ENCODE results near the gene RAPH1. TPM values are rescaled to one million over a fixed set of nuclear protein-coding genes. Genes with fewer than 3 reads are reported as not detected.

The RAPH1 gene
- total RNA-seq, 1 donor from 2014 or later, result 21.7 TPM

- Mint-ChIP-seq H3K9me3 (ENCODE audit: low read depth) (peaks cover 7% of the 10 kb centered on the region), H3K4me1 (ENCODE audit: low read depth) (peaks cover 11% of the 10 kb centered on the region), H3K27ac (no peak overlapping the region), H3K36me3 (ENCODE audit: insufficient read depth) (peaks cover 17% of the 10 kb centered on the region), H3K27me3 (no peaks in the 10 kb centered on the region), H3K4me3 (ENCODE audit: low read depth) (no peak overlapping the region)
- no peak for DNase-seq (ENCODE audit: low spot score, unreplicated experiment)
- no peak for TF ChIP-seq CTCF (IDR thresholded peaks at IDR 0.05; ENCODE audit: unreplicated experiment)
These were observed 173.6 kb downstream of the RAPH1 start for GRCh38 chr2:203361495-203361894.

- no peak for TF ChIP-seq CTCF (IDR thresholded peaks at IDR 0.05; ENCODE audit: unreplicated experiment)
- Mint-ChIP-seq H3K4me3 (ENCODE audit: low read depth) (no peak overlapping the region), H3K27ac (no peak overlapping the region), H3K27me3 (no peaks in the 10 kb centered on the region), H3K9me3 (ENCODE audit: low read depth) (peaks cover 7% of the 10 kb centered on the region), H3K36me3 (ENCODE audit: insufficient read depth) (peaks cover 18% of the 10 kb centered on the region), H3K4me1 (ENCODE audit: low read depth) (peaks cover 11% of the 10 kb centered on the region)
- no peak for DNase-seq (ENCODE audit: low spot score, unreplicated experiment)
These were observed 174.2 kb downstream of the RAPH1 start for GRCh38 chr2:203360833-203361430.

GRCh38 chr2:203359450-203359849, 175.7 kb downstream of the RAPH1 start:
- DNase-seq (ENCODE audit: low spot score, unreplicated experiment), result no peak
- H3K36me3 Mint-ChIP-seq (ENCODE audit: insufficient read depth), result peaks cover 20% of the 10 kb centered on the region
- H3K4me3 Mint-ChIP-seq (ENCODE audit: low read depth), result no peak overlapping the region
- peaks cover 7% of the 10 kb centered on the region for H3K9me3 Mint-ChIP-seq (ENCODE audit: low read depth)
- no peak for TF ChIP-seq CTCF (IDR thresholded peaks at IDR 0.05; ENCODE audit: unreplicated experiment)
- no peak overlapping the region for H3K27ac Mint-ChIP-seq
- peaks cover 11% of the 10 kb centered on the region for H3K4me1 Mint-ChIP-seq (ENCODE audit: low read depth)
- no peaks in the 10 kb centered on the region for H3K27me3 Mint-ChIP-seq

- Mint-ChIP-seq H3K4me3 (ENCODE audit: low read depth) (no peak overlapping the region), H3K27ac (no peak overlapping the region), H3K4me1 (ENCODE audit: low read depth) (peaks cover 5% of the 10 kb centered on the region), H3K27me3 (no peaks in the 10 kb centered on the region), H3K36me3 (ENCODE audit: insufficient read depth) (peaks cover 24% of the 10 kb centered on the region), H3K9me3 (ENCODE audit: low read depth) (peaks cover 4% of the 10 kb centered on the region)
- DNase-seq (ENCODE audit: low spot score, unreplicated experiment), result no peak
- TF ChIP-seq CTCF (IDR thresholded peaks at IDR 0.05; ENCODE audit: unreplicated experiment), result no peak
These were observed 180.1 kb downstream of the RAPH1 start for GRCh38 chr2:203354966-203355365.

- Mint-ChIP-seq H3K4me3 (ENCODE audit: low read depth) (no peak overlapping the region), H3K4me1 (ENCODE audit: low read depth) (peaks cover 3% of the 10 kb centered on the region), H3K36me3 (ENCODE audit: insufficient read depth) (peaks cover 11% of the 10 kb centered on the region), H3K27ac (no peak overlapping the region), H3K27me3 (no peaks in the 10 kb centered on the region), H3K9me3 (ENCODE audit: low read depth) (no peaks in the 10 kb centered on the region)
- no peak for DNase-seq (ENCODE audit: low spot score, unreplicated experiment)
- TF ChIP-seq CTCF (IDR thresholded peaks at IDR 0.05; ENCODE audit: unreplicated experiment), result no peak
These were observed 182.4 kb downstream of the RAPH1 start for GRCh38 chr2:203352604-203353255.
